AG04449 (cell line): ENCODE results near the gene TMEM106C.
A peak's percentile ranks its signal among the peaks of the same experiment; 100 is the strongest.

ENCODE experiments used
- CTCF ChIA-PET: fragments of 350-600 bp; formaldehyde crosslinking; extraction: SDS; loops from one replicate; lab custom pipeline; 2021; ENCODE audit warnings: antibody characterized with exemption; lab: Yijun Ruan, JAX
- POLR2A ChIA-PET: fragments of 400-600, 350-600 bp; formaldehyde crosslinking; extraction: SDS; loops from one replicate; lab custom pipeline; 2020; ENCODE audit warnings: antibody characterized with exemption, inconsistent platforms; lab: Yijun Ruan, JAX
- DNase-seq: peaks from one replicate; pipeline ENCODE4 v3.0.0-alpha.2; 2010; ENCODE audit warnings: low read depth, low spot score
- H3K4me3 ChIP-seq: 2 replicates; pipeline ENCODE4 v1.5.1; 2011; ENCODE audit warnings: low read depth, mild to moderate bottlenecking, control low read depth, low read length
- TF ChIP-seq, protein P1 (sequence below): IDR thresholded peaks from one replicate; pipeline ENCODE4 v1.5.1; 2011; ENCODE audit warnings: mild to moderate bottlenecking, moderate library complexity, low read length, control low read depth, inconsistent platforms; ENCODE audit not compliant: insufficient read depth; ENCODE audit errors: missing control alignments

The TMEM106C gene

DNA sequence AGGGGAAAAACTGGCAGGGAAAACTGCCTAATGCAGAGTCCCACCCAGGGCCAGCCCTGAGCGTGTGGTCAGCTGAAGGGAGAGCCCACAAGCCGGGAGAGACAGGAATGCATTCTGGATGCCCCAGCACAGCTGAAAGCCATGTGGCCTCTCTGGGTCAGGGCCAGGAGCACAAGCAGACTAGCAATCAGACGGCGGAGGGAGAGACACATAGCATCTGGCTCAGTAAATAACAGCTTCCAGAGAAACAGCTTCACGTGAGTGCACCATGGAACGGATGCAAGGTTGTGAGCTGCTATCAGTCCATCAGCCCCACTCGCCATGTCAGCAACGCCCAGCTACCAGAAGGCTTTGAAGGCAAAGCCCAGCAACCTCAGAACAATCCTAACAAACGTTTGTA, 28.2 kb upstream of the TMEM106C start:
- TF ChIP-seq, protein P1, sequence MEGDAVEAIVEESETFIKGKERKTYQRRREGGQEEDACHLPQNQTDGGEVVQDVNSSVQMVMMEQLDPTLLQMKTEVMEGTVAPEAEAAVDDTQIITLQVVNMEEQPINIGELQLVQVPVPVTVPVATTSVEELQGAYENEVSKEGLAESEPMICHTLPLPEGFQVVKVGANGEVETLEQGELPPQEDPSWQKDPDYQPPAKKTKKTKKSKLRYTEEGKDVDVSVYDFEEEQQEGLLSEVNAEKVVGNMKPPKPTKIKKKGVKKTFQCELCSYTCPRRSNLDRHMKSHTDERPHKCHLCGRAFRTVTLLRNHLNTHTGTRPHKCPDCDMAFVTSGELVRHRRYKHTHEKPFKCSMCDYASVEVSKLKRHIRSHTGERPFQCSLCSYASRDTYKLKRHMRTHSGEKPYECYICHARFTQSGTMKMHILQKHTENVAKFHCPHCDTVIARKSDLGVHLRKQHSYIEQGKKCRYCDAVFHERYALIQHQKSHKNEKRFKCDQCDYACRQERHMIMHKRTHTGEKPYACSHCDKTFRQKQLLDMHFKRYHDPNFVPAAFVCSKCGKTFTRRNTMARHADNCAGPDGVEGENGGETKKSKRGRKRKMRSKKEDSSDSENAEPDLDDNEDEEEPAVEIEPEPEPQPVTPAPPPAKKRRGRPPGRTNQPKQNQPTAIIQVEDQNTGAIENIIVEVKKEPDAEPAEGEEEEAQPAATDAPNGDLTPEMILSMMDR, result no peak
- H3K4me3 ChIP-seq, result no peak overlapping the region
- peak; percentile 58 for DNase-seq
- ChIA-PET POLR2A (interaction anchor here (0.6 kb wide), 1 partner anchor 95 kb away, joined by 3 read pairs; no protein-coding TSS in a partner anchor), CTCF (interaction anchor here (1.3 to 5.3 kb wide), 5 partner anchors 11 to 193 kb away, joined by 3 to 35 read pairs (median 5); partner anchors contain the start of gene TMEM106C)

DNA sequence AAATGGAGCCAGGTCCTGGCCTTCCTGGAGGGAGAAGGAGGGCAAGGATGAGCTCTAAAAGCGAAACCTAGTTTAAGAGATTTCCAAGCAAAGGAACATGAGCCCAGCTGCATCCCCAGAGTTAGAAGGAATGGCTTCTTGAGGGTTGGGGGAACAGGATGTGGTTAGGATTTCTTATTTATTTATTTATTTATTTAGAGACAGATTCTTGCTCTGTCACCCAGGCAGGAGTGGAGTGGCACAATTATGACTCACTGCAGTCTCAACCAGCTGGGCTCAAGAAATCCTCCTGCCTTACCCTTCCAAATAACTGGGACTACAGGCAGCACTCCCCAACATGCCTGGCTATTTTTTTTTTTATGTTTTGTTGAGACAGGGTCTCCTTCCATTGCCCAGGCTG, 25.3 kb upstream of the TMEM106C start:
- ChIA-PET POLR2A (no interaction called here), CTCF (interaction anchor here (0.5 to 4.7 kb wide), 8 partner anchors 11 to 223 kb away, joined by 3 to 18 read pairs (median 4); partner anchors contain the start of gene TMEM106C)
- TF ChIP-seq, protein P1, result no peak
- no peak overlapping the region for H3K4me3 ChIP-seq
- DNase-seq, result no peak

DNA sequence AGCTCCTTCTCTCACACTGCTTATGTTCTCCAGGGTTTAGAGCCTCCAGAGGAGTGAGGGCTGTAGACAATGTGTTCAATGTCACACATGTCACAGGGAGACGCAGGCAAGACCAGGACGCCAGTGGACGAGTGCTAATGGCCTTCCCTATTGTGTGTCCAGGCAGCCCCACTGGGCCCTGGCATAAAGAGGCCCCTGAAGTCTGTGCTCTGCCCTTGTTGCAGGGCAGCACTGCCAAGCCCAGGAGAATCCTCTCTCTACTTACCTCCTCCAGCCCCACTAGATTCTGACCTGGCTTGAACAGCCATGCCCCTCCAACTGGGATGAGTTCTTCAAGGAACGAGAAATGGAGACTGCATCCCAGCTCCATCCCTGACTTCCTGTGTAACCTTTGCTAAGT, 24.8 kb upstream of the TMEM106C start:
- TF ChIP-seq, protein P1, result no peak

DNA sequence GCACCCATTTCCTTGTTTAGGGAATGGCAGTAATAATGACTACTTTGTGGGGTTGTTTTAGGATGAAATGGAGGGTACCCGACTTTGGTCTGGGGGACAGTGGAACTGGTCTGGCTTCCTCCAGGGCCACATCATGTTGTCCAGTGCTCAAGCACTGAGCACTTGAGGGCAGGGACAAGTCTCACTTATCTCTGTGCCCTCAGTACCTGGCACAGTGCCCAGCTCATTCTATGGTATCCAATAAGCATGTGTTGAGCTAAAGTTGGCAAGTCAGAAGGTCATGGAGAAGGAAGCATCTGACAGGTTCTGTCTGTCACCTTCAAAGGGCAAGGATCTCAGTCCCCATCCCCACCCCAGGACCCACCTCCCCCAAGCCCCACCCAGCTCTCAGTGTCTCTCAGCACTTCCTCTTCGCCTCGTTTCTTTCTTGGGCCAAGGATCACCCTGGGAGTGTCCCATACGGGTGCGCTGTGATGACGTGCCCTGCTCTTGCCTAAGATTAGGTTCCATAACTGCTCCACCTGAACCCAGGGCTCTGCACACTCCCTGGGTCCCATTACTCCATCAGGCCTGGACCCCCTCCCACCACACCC, 24.3 kb upstream of the TMEM106C start:
- ChIA-PET CTCF (interaction anchor here (1.4 to 2.7 kb wide), 3 partner anchors 10 to 196 kb away, joined by 5 to 15 read pairs (median 5); no protein-coding TSS in a partner anchor), POLR2A (no interaction called here)
- no peak for DNase-seq

More for the DNA sequence above, 24.8 kb upstream of the TMEM106C start:
- ChIA-PET CTCF (interaction anchor here (0.5 to 4.7 kb wide), 8 partner anchors 11 to 223 kb away, joined by 3 to 18 read pairs (median 4); partner anchors contain the start of gene TMEM106C), POLR2A (no interaction called here)
- DNase-seq, result no peak
- H3K4me3 ChIP-seq, result no peak overlapping the region

DNA sequence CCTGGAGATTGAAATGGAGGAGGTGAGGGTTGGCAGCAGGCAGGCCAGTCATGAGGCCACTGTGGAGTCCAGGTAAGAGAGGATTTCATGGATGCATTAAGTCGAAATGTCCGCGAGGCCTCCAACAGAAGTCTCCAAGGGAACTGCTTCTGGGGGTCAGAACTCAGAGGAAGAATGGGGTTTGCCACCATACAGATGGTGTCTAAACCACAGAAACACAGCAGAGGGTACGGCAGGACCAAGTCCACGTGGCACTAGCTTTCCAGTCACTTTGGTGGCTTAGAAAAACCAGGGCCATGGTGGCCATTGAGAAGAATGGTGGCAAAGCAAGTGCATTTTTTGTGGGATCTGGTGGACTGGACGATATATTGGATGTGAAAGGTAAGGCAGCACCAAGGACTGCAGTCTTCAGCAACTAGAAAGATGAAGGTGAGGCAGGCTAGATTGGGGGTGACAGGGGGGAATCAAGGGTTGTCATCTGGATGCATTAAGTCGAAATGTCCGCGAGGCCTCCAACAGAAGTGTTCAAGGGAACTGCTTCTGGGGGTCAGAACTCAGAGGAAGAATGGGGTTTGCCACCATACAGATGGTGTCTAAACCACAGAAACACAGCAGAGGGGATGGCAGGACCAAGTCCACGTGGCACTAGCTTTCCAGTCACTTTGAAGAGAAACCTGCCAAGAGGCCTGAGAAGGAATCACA, 22.5 kb upstream of the TMEM106C start:
- TF ChIP-seq, protein P1, result no peak
- no peak overlapping the region for H3K4me3 ChIP-seq
- ChIA-PET CTCF (no interaction called here), POLR2A (interaction anchor here (0.7 kb wide), 1 partner anchor 8 kb away, joined by 3 read pairs; no protein-coding TSS in a partner anchor)
- DNase-seq, result no peak

More for the DNA sequence above, 24.3 kb upstream of the TMEM106C start:
- TF ChIP-seq, protein P1, result no peak
- H3K4me3 ChIP-seq, result no peak overlapping the region

DNA sequence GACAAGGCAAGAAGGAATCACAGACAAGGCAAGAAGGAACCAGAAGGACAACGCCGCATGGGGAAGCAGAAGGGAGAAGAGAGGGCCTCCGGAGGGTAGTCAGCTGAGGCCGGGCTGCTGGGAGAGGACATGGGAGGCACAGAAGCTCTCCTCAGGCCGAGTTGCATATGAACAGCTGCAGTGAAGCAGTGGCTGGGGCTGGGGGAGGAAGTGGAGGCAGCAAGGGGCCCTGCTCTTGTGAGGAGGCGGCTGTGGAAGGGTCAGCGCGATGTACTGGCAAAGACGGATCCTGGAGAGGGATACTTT, 22.0 kb upstream of the TMEM106C start:
- TF ChIP-seq, protein P1, result no peak
- DNase-seq, result no peak
- CTCF ChIA-PET, result no interaction called here
- POLR2A ChIA-PET, result no interaction called here
- H3K4me3 ChIP-seq, result no peak overlapping the region
